Dermis microvascular lymphatic vessel endothelial cell (primary cell): ENCODE measurements around the gene HECTD2. TPM values are rescaled to one million over a fixed set of nuclear protein-coding genes. Genes with fewer than 3 reads are reported as not detected.
"Not testable (repeated sequence)": the region's sequence is repeated elsewhere in the genome, so short reads cannot be mapped to it uniquely, and the experiment has no call there.

ENCODE experiments used
- DNase-seq, 2 donors: peaks; one replicate each; pipeline versions ENCODE4 v3.0.0 to v3.0.0-alpha.2; 2010; ENCODE audit warnings: low read depth in 2 of 2
- total RNA-seq: library from RNA; depleted of rRNA; stranded (reverse); fragments of >200 nt; gene quantifications from 2 replicates; pipeline ENCODE4 v1.2.1, GENCODE V29; 2014

HECTD2 gene
- 4.1 and 6.2 TPM in 2 replicates for total RNA-seq

GRCh38 chr10:91409869-91410637, at the start of gene HECTD2:
Gene HECTD2, plus strand, starts transcription at chr10:91410344. Its CDS starts 95 bp downstream, at chr10:91410439.
- peak; percentile 33 to 83 for DNase-seq

GRCh38 chr10:91360461-91360860, 49.7 kb upstream of the HECTD2 start:
- peak in 1 of 2 donors; percentile 39 for DNase-seq

- DNase-seq = not testable (repeated sequence)
Measured at GRCh38 chr10:91365519-91365918, 44.6 kb upstream of the HECTD2 start.

GRCh38 chr10:91366704-91367103, 43.4 kb upstream of the HECTD2 start:
- DNase-seq = peak in 1 of 2 donors; percentile 35

GRCh38 chr10:91367127-91367531, 43.0 kb upstream of the HECTD2 start:
- DNase-seq = no peak

- no peak for DNase-seq
Measured at GRCh38 chr10:91367558-91367957, 42.6 kb upstream of the HECTD2 start.

GRCh38 chr10:91369978-91370589, 40.1 kb upstream of the HECTD2 start:
- peak; percentile 45 to 62 for DNase-seq

- no peak for DNase-seq
Measured at GRCh38 chr10:91374052-91374451, 36.1 kb upstream of the HECTD2 start.

- peak in 1 of 2 donors; percentile 30 for DNase-seq
Measured at GRCh38 chr10:91378061-91378460, 32.1 kb upstream of the HECTD2 start.

- no peak for DNase-seq
Measured at GRCh38 chr10:91380873-91381256, 29.3 kb upstream of the HECTD2 start.

GRCh38 chr10:91381257-91381891, 28.8 kb upstream of the HECTD2 start:
- DNase-seq = no peak

GRCh38 chr10:91385306-91386085, 24.6 kb upstream of the HECTD2 start:
- DNase-seq = no peak

- DNase-seq = peak; percentile 66 to 68
Measured at GRCh38 chr10:91389636-91390512, 20.3 kb upstream of the HECTD2 start.

- not testable (repeated sequence) for DNase-seq
Measured at GRCh38 chr10:91390513-91390825, 19.7 kb upstream of the HECTD2 start.

GRCh38 chr10:91391920-91392319, 18.2 kb upstream of the HECTD2 start:
- DNase-seq = no peak

GRCh38 chr10:91406322-91406721, 3.8 kb upstream of the HECTD2 start:
- no peak for DNase-seq

GRCh38 chr10:91409069-91409868, 875 bp upstream of the HECTD2 start:
- peak; percentile 91 to 93 for DNase-seq

GRCh38 chr10:91410638-91411371, 661 bp downstream of the HECTD2 start:
- DNase-seq = peak; percentile 30 to 56

- DNase-seq = no peak
Measured at GRCh38 chr10:91411621-91412020, 1.5 kb downstream of the HECTD2 start.
